ENCODE results near the gene MEAK7.

MEAK7 gene

DNA sequence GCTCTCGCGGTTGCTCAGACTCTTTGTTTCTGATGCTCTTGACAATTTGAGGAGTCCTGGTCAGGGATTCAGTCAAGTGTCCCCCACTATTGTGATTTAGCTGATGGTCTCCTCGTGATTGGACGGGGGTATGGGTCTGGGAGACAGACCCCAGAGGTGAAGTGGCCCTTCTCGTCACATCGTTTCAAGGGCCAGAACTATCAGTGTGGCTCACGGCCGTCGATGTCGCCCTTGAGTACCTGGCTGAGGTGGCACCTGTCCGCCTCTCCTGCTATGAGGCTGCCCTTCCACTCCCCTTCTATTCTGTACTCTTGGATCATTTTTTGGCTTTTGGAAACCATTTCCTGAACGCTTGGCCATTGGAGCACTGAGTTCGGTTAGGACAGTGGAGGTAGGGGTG, 7.4 kb upstream of the MEAK7 start:
- no peak for DNase-seq (ENCODE audit: low read depth)

DNA sequence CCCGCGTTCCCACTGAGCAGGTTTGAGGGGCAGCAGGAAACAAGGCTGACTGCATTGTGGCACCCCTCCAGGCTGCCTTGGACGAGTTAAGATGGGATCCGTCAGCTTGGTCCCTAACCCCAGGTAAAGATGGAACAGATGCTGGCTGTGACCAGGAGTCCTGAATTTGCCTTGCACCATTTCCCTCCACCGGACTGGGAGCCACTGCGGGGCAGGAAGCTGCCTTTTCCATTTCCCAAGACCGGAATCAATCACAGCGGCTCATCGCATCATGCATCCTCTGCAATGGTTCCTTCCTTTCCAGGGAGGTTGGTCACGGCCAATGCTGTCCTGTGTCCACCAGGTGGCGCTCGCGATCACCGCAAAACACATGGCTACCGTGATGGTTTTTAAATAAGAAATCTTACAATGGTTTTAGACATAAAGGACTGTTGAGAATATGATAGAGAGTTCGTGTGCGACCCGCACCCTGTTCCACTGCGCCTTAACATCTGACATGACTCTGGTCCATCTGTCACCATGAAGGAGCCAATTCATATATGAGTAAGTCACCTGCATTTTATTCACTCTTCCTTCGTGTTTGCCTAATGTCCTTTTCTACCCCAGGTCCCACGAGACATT, 6.8 kb upstream of the MEAK7 start:
- peak; percentile 82 for DNase-seq (ENCODE audit: low read depth)

DNA sequence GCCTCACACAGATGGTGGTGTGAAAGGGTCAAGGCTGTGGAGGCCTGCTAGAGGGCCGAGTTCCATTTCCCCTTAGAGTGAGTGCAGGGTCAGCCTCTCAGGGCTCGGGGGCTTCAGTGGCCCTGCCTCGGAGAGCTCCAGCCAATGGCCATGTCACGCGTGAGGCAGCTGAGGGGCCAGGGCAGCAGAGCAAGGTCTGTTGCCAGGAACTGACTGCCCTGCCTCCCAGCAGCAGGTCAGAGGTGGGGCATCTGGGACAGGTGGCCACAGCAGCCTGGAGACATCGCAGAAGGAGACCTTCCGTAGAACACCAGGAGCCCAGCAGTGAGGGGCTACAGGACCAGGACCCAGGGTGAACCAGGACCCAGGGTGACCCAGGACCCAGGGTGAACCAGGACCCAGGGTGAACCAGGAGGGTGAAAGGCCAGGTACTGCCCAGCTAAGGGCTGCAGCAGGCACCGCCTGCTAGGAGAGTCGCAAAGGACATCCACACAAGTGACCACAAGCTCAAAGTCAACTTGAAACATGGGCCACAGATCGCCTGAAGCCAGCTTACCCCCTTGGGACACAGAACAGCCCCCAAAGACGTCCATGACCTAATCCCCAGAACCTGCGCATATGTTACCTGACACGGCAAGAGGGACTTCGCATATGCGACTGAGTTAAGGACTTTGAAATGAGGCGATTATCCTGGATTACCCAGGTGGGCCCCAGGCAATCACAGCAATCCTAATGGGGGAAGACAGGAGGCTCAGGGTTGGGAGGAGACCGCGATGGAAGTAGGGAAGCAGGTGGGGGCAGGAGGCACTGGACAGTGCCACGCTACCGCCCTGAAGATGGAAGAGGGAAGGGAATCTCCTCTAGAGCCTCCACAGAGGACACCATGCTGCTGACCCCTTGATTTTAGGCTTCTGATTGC, 4.8 kb upstream of the MEAK7 start:
- DNase-seq (ENCODE audit: low read depth) = no peak

DNA sequence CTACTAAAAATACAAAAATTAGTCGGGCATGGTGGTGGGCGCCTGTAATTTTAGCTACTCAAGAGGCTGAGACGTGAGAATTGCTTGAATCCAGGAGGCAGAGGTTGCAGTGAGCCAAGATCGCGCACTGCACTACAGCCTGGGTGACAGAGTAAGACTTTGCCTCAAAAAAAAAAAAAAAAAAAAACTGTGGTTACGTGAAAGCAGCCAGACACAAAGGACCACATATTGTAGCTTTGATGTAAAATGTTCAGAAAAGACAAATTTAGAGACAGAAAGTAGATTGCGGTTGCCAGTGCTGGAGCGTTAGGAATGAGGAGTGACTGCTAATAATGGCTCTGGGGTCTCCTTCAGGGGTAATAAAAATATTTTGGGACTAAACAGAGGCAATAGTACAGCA, 4.0 kb upstream of the MEAK7 start:
- DNase-seq (ENCODE audit: low read depth) = no peak

DNA sequence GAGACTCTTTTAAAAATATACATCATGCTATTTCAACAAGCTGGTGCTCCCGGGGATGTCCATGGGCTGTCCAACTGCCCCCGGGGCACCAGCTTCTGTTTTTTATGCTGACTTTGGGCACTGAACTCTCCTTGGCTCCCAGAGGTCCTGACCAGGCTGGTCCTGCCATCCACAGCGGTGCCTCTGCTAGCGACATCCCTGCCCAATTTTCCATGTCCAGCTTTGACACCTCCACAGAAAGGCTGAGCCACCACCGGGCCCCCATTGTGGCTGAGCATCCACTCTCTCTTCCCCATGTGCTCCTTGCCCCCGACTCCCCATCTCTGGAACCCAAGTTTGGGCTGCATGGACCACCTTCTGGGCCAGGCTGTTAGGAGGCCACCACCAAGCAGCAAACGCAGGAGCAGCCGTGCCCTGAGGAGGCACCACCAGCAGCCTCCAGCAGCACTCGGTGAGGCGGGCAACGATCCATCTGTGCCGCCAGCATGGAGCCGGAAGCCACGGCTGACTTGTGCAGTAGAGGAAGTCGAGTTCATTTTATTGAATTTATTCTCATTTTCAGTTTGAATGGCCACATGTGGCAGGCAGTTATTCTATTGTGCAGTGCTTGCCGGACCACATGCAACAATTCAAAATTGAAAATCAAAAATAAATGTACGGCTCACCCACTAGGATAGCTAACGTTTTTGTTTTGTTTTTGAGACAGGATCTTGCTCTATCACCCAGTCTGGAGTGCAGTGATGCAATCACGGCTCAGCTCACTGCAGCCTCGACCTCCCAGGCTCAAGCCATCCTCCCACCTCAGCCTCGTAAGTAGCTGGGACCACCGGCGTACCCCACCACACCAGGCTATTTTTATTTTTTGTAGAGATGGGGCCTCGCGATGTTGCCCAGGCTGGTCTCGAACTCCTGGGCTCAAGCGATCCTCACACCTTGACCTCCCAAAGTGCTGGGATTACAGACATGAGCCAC, 2.8 kb upstream of the MEAK7 start:
- no peak for DNase-seq (ENCODE audit: low read depth)

DNA sequence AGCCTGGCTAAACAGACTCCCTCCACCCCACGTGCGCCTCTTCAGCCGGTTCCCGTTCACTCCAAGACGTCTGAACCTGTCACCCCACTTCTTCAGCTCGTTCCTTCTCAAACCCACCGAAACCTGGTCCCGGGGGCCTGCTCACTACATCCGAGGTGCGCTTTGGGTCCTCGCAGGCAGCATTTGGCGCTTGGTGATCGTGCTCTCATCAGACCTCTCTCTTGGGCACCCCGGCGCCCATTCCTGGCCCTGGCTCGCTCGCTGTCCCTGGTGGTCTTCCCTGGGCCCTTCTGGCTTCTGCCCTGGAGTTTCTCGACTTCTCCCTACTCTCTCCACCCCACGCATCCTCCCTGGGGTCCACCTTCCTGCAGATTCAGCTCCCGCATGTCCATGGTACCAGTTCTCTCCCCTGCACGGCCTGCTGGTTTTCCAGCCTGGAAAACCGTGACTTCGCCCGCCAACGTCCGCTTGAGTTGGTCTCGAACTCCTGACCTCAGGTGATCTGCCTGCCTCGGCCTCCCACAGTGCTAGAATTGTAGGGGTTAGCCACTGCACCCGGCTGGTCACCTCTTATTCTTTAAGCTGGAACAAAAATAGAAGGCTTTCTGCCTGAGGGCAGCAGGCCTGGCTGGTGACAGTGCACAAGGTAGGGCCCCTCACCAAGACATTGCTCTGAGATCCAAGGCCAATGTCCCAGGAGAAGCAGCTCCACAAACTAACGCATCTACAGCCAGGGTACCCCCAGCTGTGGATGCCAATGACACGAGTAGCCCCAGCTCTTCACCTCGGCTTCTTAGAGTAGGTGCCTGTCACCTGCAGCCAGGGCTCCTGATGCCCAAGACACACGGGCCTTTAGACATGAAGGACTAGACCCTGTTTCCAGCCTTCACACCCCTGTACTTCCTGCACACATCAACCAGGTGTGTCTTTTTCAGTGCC, 1.1 kb upstream of the MEAK7 start:
- no peak for DNase-seq (ENCODE audit: low read depth)

DNA sequence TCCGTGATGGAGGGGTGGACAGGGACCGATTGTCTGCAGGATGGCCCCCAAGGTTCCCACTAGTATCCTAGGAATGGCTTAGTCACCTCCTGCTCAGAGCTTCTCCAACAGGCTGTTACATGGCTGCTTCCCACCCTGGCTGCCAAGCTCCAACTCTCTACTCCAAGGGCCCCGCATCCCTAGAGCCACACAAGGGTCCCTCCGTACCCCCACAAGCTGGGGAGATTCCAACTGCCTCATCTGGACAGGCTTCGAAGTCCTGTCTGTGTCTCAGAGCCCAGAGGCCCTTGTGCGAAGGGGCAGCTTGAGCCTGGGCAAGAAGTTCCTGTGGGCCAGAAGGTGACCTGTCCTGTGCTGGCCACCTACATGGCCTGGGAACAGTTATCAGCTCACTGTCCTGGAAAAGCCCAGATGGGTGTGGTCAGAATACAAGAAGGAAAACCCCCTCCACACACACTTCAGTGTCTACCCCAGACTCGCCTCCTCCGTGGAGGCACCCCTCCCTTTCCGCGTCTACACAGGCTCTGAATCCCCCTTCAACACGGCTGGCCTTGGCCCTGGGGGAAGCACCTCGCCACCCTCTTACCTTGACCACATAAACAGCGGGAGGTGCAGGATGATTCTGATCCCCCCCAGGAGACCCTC, 586 bp downstream of the MEAK7 start:
- DNase-seq (ENCODE audit: low read depth) = no peak

DNA sequence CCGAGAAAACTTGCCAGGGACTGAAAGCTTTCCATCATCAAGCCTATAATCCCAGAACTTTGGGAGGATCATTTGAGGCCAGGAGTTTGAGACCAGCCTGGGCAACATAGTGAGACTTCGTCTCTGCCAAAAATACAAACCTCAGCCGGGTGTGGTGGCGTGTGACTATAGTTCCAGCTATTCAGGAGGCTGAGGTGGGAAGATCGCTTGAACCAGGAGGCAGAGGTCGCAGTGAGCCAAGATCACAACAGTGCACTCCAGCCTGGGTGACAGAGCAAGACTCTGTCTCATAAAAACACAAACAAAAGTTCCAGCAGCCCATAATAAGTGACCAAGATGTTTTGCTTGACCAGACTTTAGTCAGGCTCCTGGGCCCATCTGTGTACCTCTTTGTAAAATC, 1.9 kb downstream of the MEAK7 start:
- no peak for DNase-seq (ENCODE audit: low read depth)

DNA sequence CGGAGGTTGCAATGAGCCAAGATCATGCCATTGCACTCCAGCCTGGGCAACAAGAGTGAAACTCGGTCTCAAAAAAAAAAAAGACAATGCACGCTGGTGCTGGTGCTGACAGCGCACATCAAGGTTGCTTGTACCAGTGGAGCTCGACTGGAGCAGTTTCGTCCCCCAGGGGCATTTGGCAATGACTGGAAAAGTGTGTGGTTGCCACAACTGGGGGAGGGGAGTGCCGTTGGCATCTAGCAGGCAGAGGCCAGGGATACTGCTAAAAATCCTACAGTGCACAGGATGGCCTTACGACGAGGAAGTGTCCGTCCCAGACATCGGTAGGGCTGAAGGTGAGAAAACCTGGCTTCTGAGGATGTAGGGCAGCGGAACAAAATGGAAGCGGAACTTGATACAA, 2.4 kb downstream of the MEAK7 start:
- DNase-seq (ENCODE audit: low read depth) = no peak

DNA sequence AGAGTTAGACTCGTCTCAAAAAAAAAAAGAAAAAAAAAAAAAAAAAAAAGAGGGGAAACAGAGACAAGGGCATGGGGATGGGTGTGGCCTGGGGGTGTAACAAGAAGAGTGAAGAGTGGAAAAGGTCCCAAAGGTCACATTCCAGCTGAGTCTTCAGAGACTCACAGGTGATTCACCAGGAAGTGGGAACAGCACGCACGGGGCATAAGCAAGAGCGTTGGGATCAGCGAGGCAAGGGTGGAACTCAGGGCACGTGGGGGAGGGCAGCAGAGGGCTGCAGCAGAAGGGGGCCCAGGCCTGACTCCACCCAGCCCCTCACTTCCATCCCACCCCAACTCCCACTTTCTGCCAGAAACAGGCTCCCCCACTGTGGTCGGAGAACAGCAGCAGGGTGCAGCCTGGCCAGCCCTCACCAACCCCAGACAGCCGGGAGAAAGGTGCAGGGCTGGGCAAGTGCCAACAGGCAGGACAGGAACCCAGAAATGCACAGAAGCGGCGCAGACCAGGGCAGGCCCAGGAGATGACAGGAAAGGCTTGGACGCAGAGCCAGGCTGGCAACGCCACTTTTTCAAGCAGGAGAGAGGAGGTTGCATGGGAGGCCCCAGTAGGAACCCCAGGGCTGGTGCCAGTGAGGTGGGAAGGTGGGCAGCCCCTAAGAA, 3.3 kb downstream of the MEAK7 start:
- DNase-seq (ENCODE audit: low read depth) = no peak

DNA sequence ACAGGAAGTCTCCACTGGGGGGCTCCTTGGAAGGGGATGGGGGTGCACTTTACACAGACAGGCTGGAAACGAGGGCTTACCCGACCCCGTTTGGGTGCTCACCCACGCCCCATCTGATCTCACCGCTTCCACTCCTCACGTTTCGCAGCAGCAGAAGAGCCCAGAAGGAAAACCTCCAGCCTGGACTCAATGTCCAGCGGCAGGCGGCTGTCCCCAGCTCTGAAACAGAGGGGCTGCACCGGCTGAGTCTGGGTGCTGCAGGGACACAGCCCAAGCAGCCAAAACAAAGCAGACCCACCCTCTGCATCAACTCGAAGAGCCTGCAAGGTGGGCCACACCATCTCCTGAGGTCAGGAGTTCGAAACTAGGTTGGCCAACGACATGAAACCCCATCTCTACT, 3.9 kb downstream of the MEAK7 start:
- no peak for DNase-seq (ENCODE audit: low read depth)

DNA sequence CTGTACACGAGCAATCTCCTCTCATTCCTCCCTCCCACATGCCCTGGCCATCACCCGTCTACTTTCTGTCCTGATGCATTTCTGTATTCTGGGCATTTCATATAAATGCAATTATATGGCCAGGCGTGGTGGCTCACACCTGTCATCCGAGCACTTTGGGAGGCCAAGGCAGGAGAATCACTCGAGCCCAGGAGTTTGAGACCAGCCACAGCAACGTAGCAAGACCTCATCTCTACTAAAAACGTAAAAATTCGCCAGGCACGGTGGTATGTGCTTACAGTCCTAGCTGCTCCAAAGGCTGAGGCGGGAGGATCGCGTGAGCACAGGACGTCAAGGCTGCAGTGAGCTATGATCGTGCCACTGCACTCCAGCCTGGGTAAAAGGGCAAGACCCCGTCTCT, 4.8 kb downstream of the MEAK7 start:
- no peak for DNase-seq (ENCODE audit: low read depth)

DNA sequence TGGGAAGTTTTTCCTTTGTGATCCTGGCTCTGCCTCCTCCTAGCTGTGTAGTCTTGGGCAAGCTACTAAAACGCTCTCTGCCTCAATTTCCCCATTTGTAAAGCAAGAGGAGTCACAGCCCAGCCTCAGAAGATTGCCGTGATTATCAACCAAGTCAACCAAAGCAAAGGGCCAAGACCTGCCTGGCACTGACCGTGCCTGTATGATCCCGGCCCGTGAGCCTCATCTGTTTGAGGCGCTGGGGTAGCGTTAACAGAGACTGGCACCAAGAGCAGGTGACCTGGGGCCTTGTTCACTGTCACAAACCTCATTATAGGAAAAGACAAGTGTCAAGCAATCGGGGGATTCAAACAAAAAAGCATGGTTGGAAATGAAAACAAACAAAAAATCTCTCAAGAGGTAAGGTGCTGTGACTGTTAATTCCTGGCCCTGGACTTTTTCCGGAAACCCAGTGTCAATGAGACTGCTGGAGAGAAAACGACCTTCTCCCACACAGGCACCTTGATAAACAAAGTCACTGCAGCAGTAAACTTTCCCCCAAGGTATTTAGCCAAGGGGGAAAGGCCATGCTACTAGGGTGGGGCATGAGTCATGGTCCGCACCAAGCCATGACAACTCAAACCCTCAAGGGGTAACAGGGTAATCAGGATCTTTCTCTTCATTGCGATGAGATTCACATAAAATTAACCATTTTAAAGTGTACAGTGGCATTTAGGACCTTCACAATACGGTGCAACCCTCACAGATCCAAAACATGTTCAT, 5.4 kb downstream of the MEAK7 start:
- DNase-seq (ENCODE audit: low read depth) = no peak

DNA sequence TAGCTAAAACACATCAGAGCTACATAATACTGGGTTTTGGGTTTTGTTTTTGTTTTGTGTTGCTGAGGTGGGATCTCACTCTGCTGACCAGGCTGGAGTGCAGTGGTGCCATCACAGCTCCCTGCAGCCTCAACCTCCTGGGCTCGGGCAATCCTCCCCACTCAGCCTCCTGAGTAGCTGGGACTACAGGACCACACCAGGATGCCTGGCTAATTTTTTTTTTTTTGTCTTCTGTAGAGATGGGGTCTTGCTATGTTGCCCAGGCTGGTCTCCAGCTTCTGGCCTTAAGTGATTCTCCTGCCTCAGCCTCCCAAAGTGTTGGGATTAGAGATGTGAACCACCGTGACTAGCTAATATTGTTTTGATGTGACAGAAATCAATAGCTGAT, 6.2 kb downstream of the MEAK7 start:
- DNase-seq (ENCODE audit: low read depth) = no peak

DNA sequence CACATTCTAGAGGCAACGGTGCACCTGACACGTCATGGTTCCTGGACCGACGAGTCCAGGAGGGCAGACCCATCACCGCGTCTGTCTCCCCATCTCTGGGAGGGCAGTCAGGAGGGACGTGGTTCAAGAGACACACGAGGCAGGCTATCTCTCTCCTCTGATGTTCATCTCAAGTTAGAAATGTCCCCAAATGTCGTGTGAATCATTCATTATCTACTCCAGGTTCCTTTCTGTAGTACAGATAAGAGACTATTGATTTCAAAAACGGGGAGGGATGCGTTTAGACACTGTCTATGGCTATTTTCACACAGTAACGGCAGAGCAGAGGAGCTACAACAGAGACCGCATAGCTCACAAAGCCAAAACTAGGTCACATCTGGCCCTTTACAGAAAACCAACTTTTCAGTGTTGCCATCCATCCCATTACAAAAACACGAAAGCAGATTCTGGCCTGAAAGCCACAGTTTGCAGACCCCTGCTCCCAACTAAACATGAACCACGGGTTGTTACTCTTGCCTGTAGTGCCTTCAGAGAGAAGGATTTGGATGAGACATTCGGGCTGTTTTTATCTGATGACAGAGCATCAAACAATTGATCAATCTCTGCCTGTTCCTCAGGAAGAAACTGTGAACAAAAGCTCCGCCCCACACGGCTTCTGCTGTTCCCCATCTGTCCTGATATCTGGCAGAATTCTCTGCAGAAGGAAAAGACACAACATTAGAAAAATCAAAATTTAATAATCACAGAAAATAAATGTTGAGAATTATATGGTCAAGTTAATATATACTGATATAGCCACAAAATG, 6.8 kb downstream of the MEAK7 start:
- DNase-seq (ENCODE audit: low read depth) = no peak

DNA sequence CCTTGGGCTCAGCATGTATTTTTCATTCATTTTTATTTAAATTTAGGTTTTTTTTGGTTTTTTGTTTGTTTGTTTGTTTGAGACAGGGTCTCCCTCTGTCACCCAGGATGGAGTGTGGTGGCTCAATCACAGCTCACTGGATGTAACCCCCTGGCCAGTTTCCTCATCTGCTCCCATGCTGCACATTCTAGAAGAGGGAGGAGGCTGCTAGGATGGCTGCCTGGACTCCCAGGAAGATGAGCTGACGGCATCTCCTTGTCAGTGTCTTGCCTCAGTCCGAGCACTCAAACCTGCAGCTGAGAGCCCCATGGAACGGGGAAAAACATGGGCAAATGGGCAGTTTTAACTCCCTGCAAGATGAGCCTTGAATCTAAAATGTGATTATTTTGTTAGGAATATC, 7.5 kb downstream of the MEAK7 start:
- DNase-seq (ENCODE audit: low read depth) = no peak

DNA sequence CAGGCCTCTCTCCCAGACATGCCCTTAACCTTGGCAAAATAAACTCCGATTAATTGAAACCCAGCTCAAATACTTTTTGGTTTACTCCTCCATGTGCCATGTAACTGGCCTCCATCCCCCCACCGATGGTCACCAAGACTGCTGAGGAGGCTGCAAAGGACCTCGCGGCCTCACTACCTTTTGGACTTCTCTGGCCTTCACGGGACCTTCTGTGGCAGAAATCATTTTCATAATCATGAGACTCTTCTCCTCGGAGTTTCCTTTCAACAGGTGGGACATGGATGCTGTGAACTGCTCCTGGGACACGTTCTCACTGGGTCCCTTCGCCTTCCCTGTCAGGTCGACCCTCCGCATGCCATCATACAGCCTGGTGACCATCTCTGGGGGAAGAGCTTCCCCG, 9.0 kb downstream of the MEAK7 start:
- no peak for DNase-seq (ENCODE audit: low read depth)

DNA sequence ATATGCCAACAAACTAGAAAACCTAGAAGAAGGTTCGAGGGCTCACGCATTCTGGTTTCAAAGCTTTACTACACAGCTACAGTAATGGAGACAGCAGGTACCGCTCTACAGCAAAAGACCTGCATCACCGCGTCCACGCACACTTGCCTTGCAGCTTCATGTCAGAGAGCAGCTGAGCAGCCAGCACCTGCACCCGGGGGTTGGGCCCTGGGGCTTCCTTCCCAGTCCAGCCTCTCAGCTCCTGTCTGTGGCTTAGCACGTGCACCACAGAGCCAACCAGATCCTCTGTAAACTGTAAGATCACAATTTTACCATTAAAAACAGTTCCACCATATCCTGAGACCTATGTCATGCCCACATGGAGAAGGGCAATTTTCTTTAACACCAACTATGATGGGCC, 15.3 kb downstream of the MEAK7 start:
- DNase-seq (ENCODE audit: low read depth) = no peak

DNA sequence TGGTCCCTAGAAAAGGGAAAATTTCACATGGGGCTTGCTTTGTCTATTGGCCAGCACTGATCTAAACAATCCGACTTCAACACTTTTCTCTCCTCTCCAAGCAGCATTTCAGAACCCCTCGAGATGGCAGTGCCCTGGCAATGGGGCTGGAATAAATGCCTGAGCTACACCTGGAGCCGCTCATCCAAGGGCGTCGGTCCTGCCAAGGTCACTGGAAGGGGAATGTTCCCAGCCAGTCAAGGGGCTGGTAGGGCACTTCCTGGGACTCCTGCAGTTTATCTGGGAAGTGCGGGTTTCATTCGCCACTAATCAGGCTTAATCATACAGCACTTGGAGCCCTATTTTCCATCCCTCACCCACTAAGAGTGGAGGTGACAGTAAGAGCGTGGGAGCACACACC, 17.1 kb downstream of the MEAK7 start:
- no peak for DNase-seq (ENCODE audit: low read depth)

Measured in stimulated activated CD8-positive, alpha-beta memory T cell treated with anti-CD3 and anti-CD28 coated beads, Interleukin-15, amount 100 ng/mL, for 1 hour (primary cell).